ENCODE data around the gene KCNE2.
"Not testable (repeated sequence)": the region's sequence is repeated elsewhere in the genome, so short reads cannot be mapped to it uniquely, and the experiment has no call there.

DNA sequence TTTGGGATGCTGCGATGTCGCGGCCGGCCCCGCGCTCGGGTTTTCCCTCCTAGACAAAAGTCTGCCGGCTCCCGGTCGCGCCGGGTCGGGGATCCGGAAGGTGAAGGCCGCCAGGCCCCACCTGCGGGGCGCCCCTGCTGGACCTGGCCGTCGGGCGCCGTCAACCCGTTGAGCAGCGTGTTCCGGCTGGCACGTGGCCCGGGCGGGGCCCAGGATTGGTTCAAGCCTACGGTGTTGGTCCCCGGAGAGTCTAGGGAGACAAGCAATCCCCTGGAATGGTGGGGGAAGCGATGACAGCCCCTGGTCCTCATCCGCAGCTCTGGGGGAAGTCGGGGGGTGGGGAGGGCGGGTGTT is 11.8 kb downstream of the KCNE2 start:
- not testable (repeated sequence) for TF ChIP-seq CTCF, POLR2A, POLR2AphosphoS5 (IDR thresholded peaks at IDR 0.05)
